Neuron (in vitro differentiated cells): Measurements from ENCODE around the gene ARTN.
A peak's percentile ranks its signal among the peaks of the same experiment; 100 is the strongest.

Experiments
- H2AFZ ChIP-seq: one replicate; pipeline ENCODE4 v1.6.1; 2013; ENCODE audit warnings: low read depth, mild to moderate bottlenecking, inconsistent platforms, low read length, moderate library complexity
- H3K27me3 ChIP-seq: one replicate; pipeline ENCODE4 v1.6.1; 2013; ENCODE audit warnings: low read length; ENCODE audit not compliant: insufficient read depth
- H3K36me3 ChIP-seq: one replicate; pipeline ENCODE4 v1.6.1; 2013; ENCODE audit warnings: low read length; ENCODE audit not compliant: insufficient read depth
- H3K4me1 ChIP-seq: one replicate; pipeline ENCODE4 v1.6.1; 2013; ENCODE audit warnings: low read length; ENCODE audit not compliant: insufficient read depth
- H3K4me3 ChIP-seq: 2 replicates; pipeline ENCODE4 v1.5.1; 2013; ENCODE audit warnings: mild to moderate bottlenecking, low read length, moderate library complexity
- H3K9me3 ChIP-seq: one replicate; pipeline ENCODE4 v1.6.1; 2013; ENCODE audit warnings: low read length

The ARTN gene

GRCh38 chr1:43974443-43975248, 41.0 kb downstream of the ARTN start, which contains the start of gene ATP6V0B:
Gene ATP6V0B, plus strand, starts transcription at chr1:43974960. Its CDS starts 81 bp downstream, at chr1:43975041.
- Histone ChIP-seq H3K36me3 (peaks cover 20% of the 10 kb centered on the region), H3K9me3 (no peaks in the 10 kb centered on the region), H3K4me3 (peak within 1 kb of the TSS; percentile 72), H2AFZ (peak within 1 kb of the TSS; percentile 91), H3K27me3 (no peaks in the 10 kb centered on the region), H3K4me1 (peaks cover 48% of the 10 kb centered on the region)

- no peaks in the 10 kb centered on the region for H3K9me3 ChIP-seq
- peaks cover 20% of the 10 kb centered on the region for H3K36me3 ChIP-seq
- H3K4me3 ChIP-seq: peak overlapping the region; percentile 72
- H3K4me1 ChIP-seq: peaks cover 55% of the 10 kb centered on the region
- H3K27me3 ChIP-seq: no peaks in the 10 kb centered on the region
- peak overlapping the region; percentile 91 for H2AFZ ChIP-seq
These were observed 41.8 kb downstream of the ARTN start for GRCh38 chr1:43975249-43975961.

DNA sequence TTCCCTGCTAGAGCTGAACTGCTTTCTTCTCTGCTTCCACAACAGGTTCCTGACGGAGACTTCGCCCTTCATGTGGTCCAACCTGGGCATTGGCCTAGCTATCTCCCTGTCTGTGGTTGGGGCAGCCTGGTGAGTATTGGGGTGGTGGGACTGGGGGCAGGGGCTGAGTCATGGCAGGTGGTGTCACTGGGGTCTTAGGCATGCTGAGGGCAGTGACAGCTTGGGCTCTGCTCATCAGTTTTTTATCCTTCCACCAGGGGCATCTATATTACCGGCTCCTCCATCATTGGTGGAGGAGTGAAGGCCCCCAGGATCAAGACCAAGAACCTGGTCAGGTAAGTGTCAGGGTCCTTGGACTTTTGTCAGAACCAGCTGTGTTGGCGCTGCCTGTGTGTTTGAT, 42.4 kb downstream of the ARTN start:
- H3K9me3 ChIP-seq: no peaks in the 10 kb centered on the region
- H3K4me3 ChIP-seq: peak overlapping the region; percentile 72
- peaks cover 20% of the 10 kb centered on the region for H3K36me3 ChIP-seq
- H2AFZ ChIP-seq: no peak overlapping the region
- H3K27me3 ChIP-seq: no peaks in the 10 kb centered on the region
- H3K4me1 ChIP-seq: peaks cover 53% of the 10 kb centered on the region

DNA sequence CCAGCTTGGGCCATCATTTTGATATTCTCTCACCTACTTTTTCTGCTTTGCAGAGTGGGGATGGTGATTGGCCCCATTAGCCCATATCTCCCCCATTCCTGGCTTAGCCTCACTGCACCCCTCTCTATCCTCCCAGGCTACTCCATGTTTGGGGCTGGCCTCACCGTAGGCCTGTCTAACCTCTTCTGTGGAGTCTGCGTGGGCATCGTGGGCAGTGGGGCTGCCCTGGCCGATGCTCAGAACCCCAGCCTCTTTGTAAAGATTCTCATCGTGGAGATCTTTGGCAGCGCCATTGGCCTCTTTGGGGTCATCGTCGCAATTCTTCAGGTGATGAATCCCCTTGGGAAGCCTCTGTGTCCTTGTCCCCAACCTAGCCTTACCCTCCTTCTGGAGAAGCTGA, 43.3 kb downstream of the ARTN start:
- Histone ChIP-seq H3K9me3 (no peaks in the 10 kb centered on the region), H3K27me3 (no peaks in the 10 kb centered on the region), H3K36me3 (peaks cover 26% of the 10 kb centered on the region), H2AFZ (no peak overlapping the region), H3K4me1 (peaks cover 53% of the 10 kb centered on the region), H3K4me3 (no peak overlapping the region)

DNA sequence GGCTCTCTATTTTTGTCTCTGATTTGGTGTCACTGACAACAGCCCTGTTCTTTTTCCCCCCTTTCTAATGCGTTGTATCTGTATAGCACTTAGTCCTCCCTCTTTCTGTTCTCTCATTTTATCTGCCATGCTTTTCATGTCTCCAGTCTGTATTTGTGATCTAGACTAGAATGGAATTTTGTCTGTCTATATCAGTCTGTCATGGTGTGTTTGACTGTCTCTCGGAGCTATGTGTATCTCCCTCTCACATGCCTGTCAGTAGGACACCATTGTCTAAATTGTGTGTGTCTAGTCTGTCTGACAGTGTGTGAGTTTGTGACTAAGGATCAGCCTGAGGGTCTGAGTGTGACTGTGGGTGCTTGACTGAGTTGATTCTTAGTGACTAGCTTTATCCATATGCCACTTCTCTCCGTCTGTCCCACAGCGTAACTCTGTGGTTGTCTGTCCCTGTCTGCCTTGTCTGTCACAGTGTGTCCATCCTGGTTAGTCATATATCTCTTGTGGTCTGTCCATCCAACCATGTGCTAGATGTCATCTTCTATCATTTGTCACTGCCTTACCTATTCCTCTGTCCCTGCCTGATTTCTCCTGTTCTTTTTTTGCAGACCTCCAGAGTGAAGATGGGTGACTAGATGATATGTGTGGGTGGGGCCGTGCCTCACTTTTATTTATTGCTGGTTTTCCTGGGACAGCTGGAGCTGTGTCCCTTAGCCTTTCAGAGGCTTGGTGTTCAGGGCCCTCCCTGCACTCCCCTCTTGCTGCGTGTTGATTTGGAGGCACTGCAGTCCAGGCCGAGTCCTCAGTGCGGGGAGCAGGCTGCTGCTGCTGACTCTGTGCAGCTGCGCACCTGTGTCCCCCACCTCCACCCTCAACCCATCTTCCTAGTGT, 44.0 kb downstream of the ARTN start:
- no peak overlapping the region for H2AFZ ChIP-seq
- H3K4me1 ChIP-seq: peaks cover 53% of the 10 kb centered on the region
- peaks cover 31% of the 10 kb centered on the region for H3K36me3 ChIP-seq
- H3K27me3 ChIP-seq: no peaks in the 10 kb centered on the region
- no peaks in the 10 kb centered on the region for H3K9me3 ChIP-seq
- peak overlapping the region; percentile 76 for H3K4me3 ChIP-seq

- Histone ChIP-seq H2AFZ (no peak overlapping the region), H3K4me3 (peak overlapping the region; percentile 76), H3K27me3 (no peaks in the 10 kb centered on the region), H3K4me1 (peaks cover 53% of the 10 kb centered on the region), H3K9me3 (no peaks in the 10 kb centered on the region), H3K36me3 (peaks cover 37% of the 10 kb centered on the region)
These were observed 44.6 kb downstream of the ARTN start for GRCh38 chr1:43978264-43978550.

DNA sequence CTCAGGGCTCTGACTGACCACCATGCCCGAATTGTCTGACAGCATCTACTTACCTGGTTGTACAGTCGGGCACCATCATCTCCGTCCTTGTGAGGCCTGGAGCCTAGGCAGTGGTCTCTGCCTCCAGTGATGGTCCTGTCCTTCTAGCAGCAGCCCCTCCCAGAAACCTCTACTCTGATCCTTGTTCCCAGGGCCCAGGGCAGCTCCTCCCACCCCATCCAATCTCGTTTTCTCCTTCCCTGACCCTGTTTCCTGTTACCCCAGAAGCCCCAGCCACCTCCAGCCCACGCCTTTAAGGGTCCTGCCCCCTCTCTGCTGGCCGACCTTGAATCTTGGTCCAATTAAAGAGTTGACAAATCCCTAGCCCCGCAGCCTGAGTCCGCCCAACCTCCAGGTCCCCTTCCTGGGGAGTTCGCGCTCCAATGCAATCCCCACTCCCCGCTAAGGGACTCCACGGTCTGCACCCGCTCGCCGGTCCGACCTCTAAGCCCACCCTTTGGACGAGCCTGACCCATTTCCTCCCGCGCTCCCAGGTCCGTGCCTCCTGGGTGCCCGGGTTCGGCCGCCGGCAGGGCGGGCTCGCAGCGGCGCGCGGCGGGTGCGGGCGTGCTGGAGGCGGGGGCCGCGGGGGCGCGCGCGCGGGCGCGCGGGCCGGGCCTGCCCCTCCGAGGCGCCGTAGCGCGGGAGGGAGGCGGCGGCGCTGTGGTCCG, 45.1 kb downstream of the ARTN start, which contains the start of gene B4GALT2:
Gene B4GALT2 (plus strand): TSS at position 660 of the 710 bp plus-strand sequence. CDS start 1,951 bp downstream, outside the sequence.
- Histone ChIP-seq H3K27me3 (no peaks in the 10 kb centered on the region), H3K4me1 (peaks cover 53% of the 10 kb centered on the region), H3K36me3 (peaks cover 41% of the 10 kb centered on the region), H2AFZ (peak within 1 kb of the TSS; percentile 23), H3K9me3 (no peaks in the 10 kb centered on the region), H3K4me3 (peak within 1 kb of the TSS; percentile 76)

- no peaks in the 10 kb centered on the region for H3K9me3 ChIP-seq
- H3K36me3 ChIP-seq: peaks cover 45% of the 10 kb centered on the region
These were observed 45.6 kb downstream of the ARTN start for GRCh38 chr1:43979261-43979527.

DNA sequence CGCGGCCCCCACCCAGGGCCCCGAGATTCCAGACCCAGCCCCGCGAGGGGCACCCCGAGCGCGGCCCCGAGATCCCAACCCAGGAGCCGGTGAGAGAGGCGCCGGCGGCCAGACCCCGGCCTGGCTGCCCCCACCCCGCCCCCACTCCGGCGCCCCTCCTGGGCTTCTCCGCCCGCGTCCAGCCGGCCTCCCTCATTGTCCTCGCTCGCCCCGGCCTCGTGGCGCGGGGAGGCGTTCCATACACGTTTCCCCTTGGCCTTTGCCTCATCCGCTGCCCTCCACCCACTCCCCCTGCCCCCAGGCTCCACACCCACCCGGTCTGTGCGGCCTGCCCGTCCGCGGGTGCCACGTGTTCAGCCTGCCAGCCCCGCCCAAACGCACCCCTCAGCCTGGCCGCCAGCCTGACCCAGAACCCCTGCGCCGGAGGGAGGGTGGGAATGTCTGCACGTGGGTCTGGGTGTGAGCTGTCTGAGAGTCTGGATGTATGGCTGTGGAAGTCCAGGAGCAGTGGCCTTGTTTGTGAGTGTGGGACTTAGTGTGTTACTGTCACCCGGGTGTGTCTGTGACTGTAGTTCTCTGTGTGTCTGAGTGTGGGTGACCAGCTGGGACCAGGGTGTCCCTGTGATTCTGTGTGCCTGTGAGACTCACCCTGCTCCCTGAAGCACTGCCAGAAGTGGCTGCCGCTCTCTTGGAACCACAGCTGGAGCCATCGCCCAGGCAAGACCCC, 46.1 kb downstream of the ARTN start:
- Histone ChIP-seq H3K4me3 (peak overlapping the region; percentile 76), H2AFZ (peak overlapping the region; percentile 23), H3K9me3 (no peaks in the 10 kb centered on the region), H3K4me1 (peaks cover 46% of the 10 kb centered on the region), H3K27me3 (no peaks in the 10 kb centered on the region), H3K36me3 (peaks cover 50% of the 10 kb centered on the region)

More at GRCh38 chr1:43979261-43979527, 45.6 kb downstream of the ARTN start:
- Histone ChIP-seq H3K4me1 (peaks cover 50% of the 10 kb centered on the region), H2AFZ (no peak overlapping the region), H3K4me3 (peak overlapping the region; percentile 76), H3K27me3 (no peaks in the 10 kb centered on the region)

- H3K27me3 ChIP-seq: no peaks in the 10 kb centered on the region
- no peak overlapping the region for H2AFZ ChIP-seq
- peaks cover 44% of the 10 kb centered on the region for H3K4me1 ChIP-seq
- H3K4me3 ChIP-seq: peak overlapping the region; percentile 76
- peaks cover 56% of the 10 kb centered on the region for H3K36me3 ChIP-seq
- H3K9me3 ChIP-seq: no peaks in the 10 kb centered on the region
These were observed 46.9 kb downstream of the ARTN start for GRCh38 chr1:43980255-43981134.

GRCh38 chr1:43981135-43981491, 47.5 kb downstream of the ARTN start:
- Histone ChIP-seq H2AFZ (no peak overlapping the region), H3K4me1 (peaks cover 38% of the 10 kb centered on the region), H3K36me3 (peaks cover 62% of the 10 kb centered on the region), H3K9me3 (no peaks in the 10 kb centered on the region), H3K27me3 (no peaks in the 10 kb centered on the region), H3K4me3 (no peak overlapping the region)
